NCI-H510A (cell line): ENCODE measurements around the gene CTBS.
"Not testable (repeated sequence)": the region's sequence is repeated elsewhere in the genome, so short reads cannot be mapped to it uniquely, and the experiment has no call there.

Source experiments
- DNase-seq: peaks from one replicate; lab custom pipeline; 2025; lab: John Stamatoyannopoulos, UW

The CTBS gene

DNA sequence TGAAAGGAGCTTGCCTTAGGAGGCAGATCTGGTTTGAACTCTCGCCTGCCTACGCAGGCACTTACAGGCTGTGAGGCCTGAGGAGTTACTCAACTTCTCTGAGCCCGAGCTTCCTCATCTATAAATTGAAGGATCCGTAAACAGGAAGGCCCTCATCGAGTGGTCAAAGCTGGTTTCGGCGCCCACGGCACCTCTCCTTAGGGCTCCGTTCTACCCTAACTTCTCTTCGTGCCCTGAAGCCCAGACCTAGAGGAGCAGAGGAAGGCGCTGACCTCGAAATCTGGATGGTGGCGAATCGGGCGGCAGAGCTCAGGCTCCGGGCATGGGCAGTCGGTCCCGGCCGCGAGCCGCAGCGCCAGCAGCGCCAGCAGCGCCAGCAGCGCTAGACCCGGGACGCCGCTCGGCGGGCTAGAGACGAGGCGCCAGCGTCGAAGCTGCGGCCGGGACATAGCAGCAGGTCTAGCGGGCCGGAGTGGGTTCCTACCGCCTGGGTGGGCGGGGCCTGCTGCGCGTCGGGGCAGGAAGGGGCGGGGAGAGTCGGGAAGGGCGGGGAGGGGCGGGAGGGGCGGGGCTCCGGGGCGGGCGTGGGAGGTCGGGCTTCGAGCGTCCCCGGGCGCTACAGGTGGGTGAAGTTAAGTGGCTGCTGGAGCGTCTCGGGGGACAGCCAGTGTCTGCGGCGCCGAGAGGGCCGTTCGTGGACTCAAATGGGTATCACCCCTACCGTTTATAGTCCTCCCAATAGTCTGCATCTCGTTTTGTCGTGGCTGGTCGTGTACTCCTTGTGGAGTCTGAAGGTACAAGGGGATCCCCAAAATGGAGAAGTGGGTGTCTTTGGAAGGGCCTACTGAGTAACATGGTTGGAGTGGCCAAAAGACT is at the start of gene CTBS:
TSS of gene CTBS (minus strand) at position 474 of the 876 bp plus-strand sequence. CDS start at position 449, 25 bp downstream.
- peak; percentile 96 for DNase-seq

- no peak for DNase-seq
Observed at GRCh38 chr1:84621553-84621952, 47.3 kb upstream of the CTBS start.

GRCh38 chr1:84620720-84621313 is 46.6 kb upstream of the CTBS start:
- peak; percentile 94 for DNase-seq

- DNase-seq = no peak
Observed at GRCh38 chr1:84619383-84620102, 45.3 kb upstream of the CTBS start.

DNA sequence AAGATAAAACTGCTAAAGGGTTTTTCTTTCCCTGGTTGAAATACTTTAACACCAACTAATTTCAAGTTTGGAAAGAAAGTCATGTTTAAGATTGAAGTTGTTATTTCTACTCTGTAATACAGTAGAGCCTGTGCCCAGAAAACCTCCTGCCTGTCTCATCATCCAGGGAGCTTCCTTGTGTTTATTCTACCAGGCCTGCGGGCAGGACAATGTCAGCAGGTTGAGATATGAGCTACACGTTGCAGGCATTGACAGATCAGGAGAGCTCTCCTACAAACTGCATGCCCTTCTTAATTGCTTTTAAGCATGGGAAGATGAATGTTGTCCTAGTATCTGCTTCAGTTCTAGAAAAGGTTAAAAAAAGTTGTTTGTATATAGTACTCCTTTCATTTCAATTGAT is 43.1 kb upstream of the CTBS start:
- no peak for DNase-seq

- DNase-seq = no peak
Observed at GRCh38 chr1:84615790-84616189, 41.5 kb upstream of the CTBS start.

DNA sequence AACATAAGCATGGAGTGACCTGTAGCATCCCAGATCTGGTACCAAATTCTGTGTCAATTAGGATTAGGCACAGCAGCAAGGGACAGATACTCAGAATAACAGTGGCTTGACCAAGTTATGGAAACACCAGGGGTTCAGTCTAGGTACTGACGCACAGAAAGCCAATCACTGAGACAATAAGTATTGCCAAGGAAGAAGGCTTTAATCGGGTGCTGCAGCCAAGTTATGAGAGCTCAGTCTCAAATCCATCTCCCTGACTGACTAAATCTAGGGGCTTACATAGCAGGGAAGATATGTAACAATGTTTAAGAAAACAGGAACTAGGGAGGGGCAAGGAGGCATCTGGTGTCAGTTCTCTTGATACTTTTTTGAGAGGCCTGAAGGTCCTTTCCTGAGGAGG is 39.6 kb upstream of the CTBS start:
- DNase-seq = no peak

GRCh38 chr1:84613026-84613425 is 38.8 kb upstream of the CTBS start:
- no peak for DNase-seq

GRCh38 chr1:84611796-84612195 is 37.6 kb upstream of the CTBS start:
- no peak for DNase-seq

GRCh38 chr1:84611091-84611490 is 36.9 kb upstream of the CTBS start:
- no peak for DNase-seq

DNA sequence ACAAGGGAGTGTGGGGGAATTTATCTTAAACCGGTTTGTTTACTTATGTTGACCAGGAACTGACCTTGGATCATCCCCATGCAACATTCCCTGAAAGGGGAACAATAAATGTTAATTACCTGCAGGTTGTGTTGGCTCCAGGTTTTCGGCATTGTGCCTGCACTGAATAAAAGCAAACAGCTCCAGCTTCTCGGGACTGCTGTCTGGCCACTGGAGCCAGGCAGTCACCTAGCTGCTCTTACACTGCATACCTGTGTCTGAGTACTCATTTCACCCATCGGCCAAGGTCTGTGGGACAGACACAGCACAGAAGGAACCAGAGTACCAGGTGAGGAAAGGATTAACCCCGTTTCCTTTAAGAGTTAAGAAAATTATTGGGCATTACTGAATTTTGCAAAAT is 32.7 kb upstream of the CTBS start:
- DNase-seq = no peak

DNA sequence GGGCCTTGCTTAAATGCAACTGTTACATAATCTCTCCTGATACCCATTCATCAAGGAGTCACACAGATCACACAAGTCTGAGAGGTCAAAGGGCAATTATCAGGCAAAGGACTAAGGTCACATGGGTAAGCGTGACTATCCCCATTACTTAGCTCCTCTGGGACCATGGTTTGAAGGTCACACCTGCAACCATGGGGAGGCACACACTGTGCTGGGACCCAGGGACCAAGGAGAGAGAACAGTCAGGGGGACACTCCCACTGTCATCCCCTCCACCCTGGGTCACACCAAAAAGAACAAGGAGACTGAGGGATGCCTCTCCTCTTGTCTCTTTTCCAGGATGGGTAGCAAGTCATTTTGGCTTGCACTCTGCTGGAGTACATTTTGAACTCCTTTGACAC is 30.9 kb upstream of the CTBS start:
- no peak for DNase-seq

- no peak for DNase-seq
Observed at GRCh38 chr1:84603941-84604830, 29.9 kb upstream of the CTBS start.

- no peak for DNase-seq
Observed at GRCh38 chr1:84603223-84603622, 29.0 kb upstream of the CTBS start.

DNA sequence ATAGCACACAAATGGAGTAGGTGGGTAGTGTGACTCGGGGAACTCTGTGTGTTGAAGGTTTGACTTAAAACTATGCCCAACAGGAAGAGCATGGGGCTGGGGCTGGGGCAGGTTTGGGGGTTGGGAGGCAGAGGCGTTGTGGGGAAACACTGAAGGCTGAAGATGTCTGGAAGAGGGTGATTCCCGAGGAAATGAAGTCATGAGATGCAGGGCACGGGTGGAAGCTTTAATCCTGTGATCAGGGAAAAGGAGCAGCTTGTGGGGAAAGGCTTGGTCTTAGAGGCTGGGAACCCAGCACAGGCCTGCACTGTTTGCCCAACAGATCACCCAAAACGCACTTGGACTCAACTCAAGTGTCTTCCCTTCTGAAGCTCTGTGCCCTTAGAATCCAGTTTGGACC is 26.6 kb upstream of the CTBS start:
- DNase-seq = no peak

GRCh38 chr1:84598846-84599741 is 24.9 kb upstream of the CTBS start:
- DNase-seq = no peak

- DNase-seq = no peak
Observed at GRCh38 chr1:84598418-84598817, 24.2 kb upstream of the CTBS start.

GRCh38 chr1:84597011-84597410 is 22.8 kb upstream of the CTBS start:
- DNase-seq = no peak

DNA sequence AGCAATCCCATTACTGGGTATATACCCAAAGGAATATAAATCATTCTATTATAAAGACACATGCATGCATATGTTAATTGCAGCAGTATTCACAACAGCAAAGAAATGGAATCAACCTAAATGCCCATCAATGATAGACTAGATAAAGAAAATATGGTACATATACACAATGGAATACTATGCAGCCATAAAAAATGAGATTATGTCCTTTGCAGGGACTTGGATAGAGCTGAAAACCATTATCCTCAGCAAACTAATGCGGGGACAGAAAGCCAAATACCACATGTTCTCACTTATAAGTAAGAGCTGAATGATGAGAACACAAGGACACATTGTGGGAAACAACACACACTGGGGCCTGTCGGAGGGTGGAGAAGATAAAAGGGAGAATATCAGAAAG is 20.7 kb upstream of the CTBS start:
- DNase-seq = not testable (repeated sequence)

DNA sequence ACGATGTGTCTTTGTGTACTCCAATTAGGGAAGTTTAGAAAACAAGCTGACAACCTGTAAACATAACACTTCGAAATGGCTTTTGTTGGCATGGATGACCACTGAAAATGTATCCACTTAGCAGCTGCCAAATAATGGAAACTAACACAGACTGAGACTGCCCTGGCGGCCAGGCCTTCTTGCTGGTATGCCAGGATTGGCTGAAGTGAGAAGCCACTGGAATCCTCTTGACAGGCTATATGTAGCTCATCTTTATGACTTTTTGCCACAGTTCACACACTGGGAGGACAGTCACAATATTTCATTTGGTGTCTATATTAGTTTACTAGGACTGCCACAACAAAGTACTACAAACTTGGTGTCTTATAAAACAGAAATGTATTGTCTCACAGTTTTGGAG is 12.9 kb upstream of the CTBS start:
- DNase-seq = no peak

DNA sequence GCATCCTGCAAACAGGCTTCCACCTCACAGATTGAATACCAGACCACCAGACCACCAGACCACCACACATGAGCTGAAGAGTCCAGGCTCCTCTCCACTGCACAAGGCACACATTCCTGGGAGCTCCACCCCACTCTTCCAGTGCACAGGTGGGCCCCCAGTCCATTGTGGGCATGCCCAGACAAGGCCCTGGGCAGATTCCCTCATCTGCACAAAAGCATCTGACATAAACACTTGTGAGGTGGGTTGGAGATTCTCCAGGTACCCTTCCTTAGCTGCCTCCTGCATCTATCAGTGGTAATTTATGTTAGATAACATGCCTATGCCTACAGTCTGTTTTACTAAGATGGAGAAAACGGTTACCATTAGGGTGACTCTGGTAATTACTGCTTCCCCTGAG is 11.6 kb upstream of the CTBS start:
- no peak for DNase-seq
